Testis (tissue), 2 donors: ENCODE data around the gene HECW1.

Source experiments
- CTCF ChIP-seq, 3 experiments: fragments of 450-650 bp in 2 of 3; fragments of 200-600 bp in 1 of 3; sonication (generic) in 1 of 3; IDR thresholded peaks; one replicate each; pipeline ENCODE4 v1.5.1; 2016 to 2019; ENCODE audit warnings: antibody characterized with exemption in 3 of 3, mild to moderate bottlenecking in 2 of 3, moderate library complexity in 1 of 3
- POLR2A ChIP-seq: fragments of 450-650 bp; IDR thresholded peaks from one replicate; pipeline ENCODE4 v1.6.1; 2017; ENCODE audit warnings: antibody characterized with exemption, mild to moderate bottlenecking, moderate library complexity

- TF ChIP-seq CTCF (IDR thresholded peaks at IDR 0.05) (no peak), POLR2A (no peak)
Observed at GRCh38 chr7:43311052-43311451, 198.6 kb downstream of the HECW1 start.
